ENCODE measurements around the gene TMEM247. TPM values are rescaled to one million over a fixed set of nuclear protein-coding genes. Genes with fewer than 3 reads are reported as not detected.

Gene TMEM247
- total RNA-seq = 1 to 10 TPM in 1 of 2 donors, not detected in 1; 2.6 TPM

- TF ChIP-seq POLR2AphosphoS5 (IDR thresholded peaks at IDR 0.05) (no peak), POLR2A (IDR thresholded peaks at IDR 0.05) (no peak), CTCF (IDR thresholded peaks at IDR 0.05) (no peak)
- no peaks in the 10 kb centered on the region for H3K9me3 ChIP-seq
- 93% methylated on average over 5 of the region's 5 CpGs for WGBS
- no peaks in the 10 kb centered on the region for H3K27me3 ChIP-seq (replicated peaks; ENCODE audit: insufficient read depth)
- H3K4me3 ChIP-seq = no peak within 1 kb of the TSS
- H3K27ac ChIP-seq = no peak within 1 kb of the TSS
- no peaks in the 10 kb centered on the region for H3K36me3 ChIP-seq
- no peaks in the 10 kb centered on the region for H3K4me1 ChIP-seq (replicated peaks)
- no peak for DNase-seq (ENCODE audit: low spot score)
- intact Hi-C loops (cut with DNase I) = no loop called here
These were observed at the start of gene TMEM247 for GRCh38 chr2:46479265-46479664. TSS of gene TMEM247 (plus strand) at chr2:46479565.

GRCh38 chr2:46430413-46430812 is 49.0 kb upstream of the TMEM247 start:
- no peaks in the 10 kb centered on the region for H3K36me3 ChIP-seq
- no peak overlapping the region for H3K4me3 ChIP-seq
- 48% methylated on average over 1 of the region's 1 CpG for WGBS
- no peak overlapping the region for H3K27ac ChIP-seq
- no peaks in the 10 kb centered on the region for H3K9me3 ChIP-seq
- H3K27me3 ChIP-seq (replicated peaks; ENCODE audit: insufficient read depth) = no peaks in the 10 kb centered on the region
- no peak for DNase-seq (ENCODE audit: low spot score)
- intact Hi-C loops (cut with DNase I) = no loop called here
- TF ChIP-seq CTCF (IDR thresholded peaks at IDR 0.05) (no peak), POLR2AphosphoS5 (IDR thresholded peaks at IDR 0.05) (no peak), POLR2A (IDR thresholded peaks at IDR 0.05) (no peak)
- no peaks in the 10 kb centered on the region for H3K4me1 ChIP-seq (replicated peaks)

- H3K27me3 ChIP-seq (replicated peaks; ENCODE audit: insufficient read depth) = no peaks in the 10 kb centered on the region
- TF ChIP-seq POLR2AphosphoS5 (IDR thresholded peaks at IDR 0.05) (no peak), CTCF (IDR thresholded peaks at IDR 0.05) (no peak), POLR2A (IDR thresholded peaks at IDR 0.05) (no peak)
- no peak overlapping the region for H3K27ac ChIP-seq
- H3K4me3 ChIP-seq = no peak overlapping the region
- H3K4me1 ChIP-seq (replicated peaks) = no peaks in the 10 kb centered on the region
- WGBS = 79% methylated on average over 1 of the region's 1 CpG
- H3K36me3 ChIP-seq = no peaks in the 10 kb centered on the region
- intact Hi-C loops (cut with DNase I) = no loop called here
- no peaks in the 10 kb centered on the region for H3K9me3 ChIP-seq
- DNase-seq (ENCODE audit: low spot score) = no peak
These were observed 48.4 kb upstream of the TMEM247 start for GRCh38 chr2:46430992-46431391.

- Histone ChIP-seq H3K27me3 (replicated peaks; ENCODE audit: insufficient read depth) (no peaks in the 10 kb centered on the region), H3K36me3 (no peaks in the 10 kb centered on the region), H3K27ac (no peak overlapping the region), H3K9me3 (no peaks in the 10 kb centered on the region), H3K4me1 (replicated peaks) (no peaks in the 10 kb centered on the region), H3K4me3 (no peak overlapping the region)
- TF ChIP-seq POLR2AphosphoS5 (IDR thresholded peaks at IDR 0.05) (no peak), CTCF (IDR thresholded peaks at IDR 0.05) (no peak), POLR2A (IDR thresholded peaks at IDR 0.05) (no peak)
- intact Hi-C loops (cut with DNase I) = no loop called here
- DNase-seq (ENCODE audit: low spot score) = no peak
- 77% methylated on average over 5 of the region's 5 CpGs for WGBS
These were observed 47.7 kb upstream of the TMEM247 start for GRCh38 chr2:46431481-46432235.

GRCh38 chr2:46434851-46435273 is 44.5 kb upstream of the TMEM247 start:
- Histone ChIP-seq H3K4me1 (replicated peaks) (no peaks in the 10 kb centered on the region), H3K27me3 (replicated peaks; ENCODE audit: insufficient read depth) (no peaks in the 10 kb centered on the region), H3K36me3 (no peaks in the 10 kb centered on the region), H3K4me3 (no peak overlapping the region), H3K27ac (no peak overlapping the region), H3K9me3 (no peaks in the 10 kb centered on the region)
- no peak for DNase-seq (ENCODE audit: low spot score)
- 62% methylated on average over 3 of the region's 3 CpGs for WGBS
- intact Hi-C loops (cut with DNase I) = no loop called here
- TF ChIP-seq POLR2AphosphoS5 (IDR thresholded peaks at IDR 0.05) (no peak), CTCF (IDR thresholded peaks at IDR 0.05) (no peak), POLR2A (IDR thresholded peaks at IDR 0.05) (no peak)
